GM12872 (cell line): ENCODE results near the gene KCNJ2.

Source experiments
- CTCF ChIP-seq: IDR thresholded peaks from 3 replicates; pipeline ENCODE4 v1.5.1; 2011; ENCODE audit warnings: low read depth, mild to moderate bottlenecking, low read length, moderate library complexity; ENCODE audit not compliant: insufficient read depth

The KCNJ2 gene

GRCh38 chr17:70171159-70171558, 1.8 kb downstream of the KCNJ2 start:
- no peak for TF ChIP-seq CTCF

DNA sequence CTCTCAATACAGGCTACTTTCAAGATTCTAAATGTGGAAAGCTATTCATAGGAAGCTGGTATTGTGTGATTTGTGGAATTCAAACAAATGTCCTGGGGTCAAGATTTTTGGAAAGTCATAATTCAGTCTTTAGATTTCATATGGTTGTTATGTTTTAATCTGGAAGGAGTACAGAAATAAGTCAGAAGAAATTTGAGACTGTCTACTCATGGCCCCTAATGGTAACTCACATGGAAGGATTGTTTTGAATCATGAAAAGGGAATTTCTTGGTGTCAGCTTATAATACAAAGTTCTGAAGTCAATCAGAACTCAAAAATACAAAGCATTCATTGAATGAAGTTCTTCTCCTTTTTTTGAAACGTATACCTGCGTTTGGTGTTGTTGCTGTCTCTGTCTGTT, 3.1 kb downstream of the KCNJ2 start:
- no peak for TF ChIP-seq CTCF

- no peak for TF ChIP-seq CTCF
Measured at GRCh38 chr17:70172923-70173322, 3.6 kb downstream of the KCNJ2 start.

- TF ChIP-seq CTCF, result no peak
Measured at GRCh38 chr17:70173681-70174080, 4.3 kb downstream of the KCNJ2 start.

- no peak for TF ChIP-seq CTCF
Measured at GRCh38 chr17:70181376-70181775, 12.0 kb downstream of the KCNJ2 start.

- TF ChIP-seq CTCF, result no peak
Measured at GRCh38 chr17:70181866-70182265, 12.5 kb downstream of the KCNJ2 start.

- no peak for TF ChIP-seq CTCF
Measured at GRCh38 chr17:70183508-70183907, 14.2 kb downstream of the KCNJ2 start.

DNA sequence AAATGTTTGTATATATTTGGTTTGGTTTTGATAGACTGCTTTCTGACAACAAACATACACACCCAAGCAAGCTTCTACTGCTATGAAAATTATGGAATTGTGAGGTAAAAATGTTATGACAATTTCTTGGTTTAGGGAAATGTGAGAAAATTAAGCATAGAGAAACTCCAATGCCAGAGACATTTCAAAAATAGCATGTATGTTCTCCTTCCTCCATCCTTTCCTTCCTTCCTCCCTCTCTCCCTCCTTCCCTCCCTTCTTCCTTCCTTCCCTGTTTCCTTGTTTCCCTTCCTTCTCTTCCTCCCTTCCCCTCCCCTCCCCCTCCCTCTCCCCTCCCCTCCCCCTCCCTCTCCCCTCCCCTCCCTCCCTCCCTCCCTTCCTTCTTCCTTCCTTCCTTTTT, 14.9 kb downstream of the KCNJ2 start:
- no peak for TF ChIP-seq CTCF
